GM18870 (cell line): ENCODE results near the gene RASSF1.
A peak's percentile ranks its signal among the peaks of the same experiment; 100 is the strongest.

Experiments used
- ATAC-seq: cut with Tn5 transposase; IDR thresholded peaks from one replicate; pipeline ENCODE4 v1.9.1; 2021; ENCODE audit warnings: moderate library complexity; ENCODE audit not compliant: unreplicated experiment

The RASSF1 gene

GRCh38 chr3:50369012-50369670 lies 28.5 kb upstream of the RASSF1 start:
- no peak for ATAC-seq

GRCh38 chr3:50365842-50366220 lies 25.2 kb upstream of the RASSF1 start:
- ATAC-seq = no peak

DNA sequence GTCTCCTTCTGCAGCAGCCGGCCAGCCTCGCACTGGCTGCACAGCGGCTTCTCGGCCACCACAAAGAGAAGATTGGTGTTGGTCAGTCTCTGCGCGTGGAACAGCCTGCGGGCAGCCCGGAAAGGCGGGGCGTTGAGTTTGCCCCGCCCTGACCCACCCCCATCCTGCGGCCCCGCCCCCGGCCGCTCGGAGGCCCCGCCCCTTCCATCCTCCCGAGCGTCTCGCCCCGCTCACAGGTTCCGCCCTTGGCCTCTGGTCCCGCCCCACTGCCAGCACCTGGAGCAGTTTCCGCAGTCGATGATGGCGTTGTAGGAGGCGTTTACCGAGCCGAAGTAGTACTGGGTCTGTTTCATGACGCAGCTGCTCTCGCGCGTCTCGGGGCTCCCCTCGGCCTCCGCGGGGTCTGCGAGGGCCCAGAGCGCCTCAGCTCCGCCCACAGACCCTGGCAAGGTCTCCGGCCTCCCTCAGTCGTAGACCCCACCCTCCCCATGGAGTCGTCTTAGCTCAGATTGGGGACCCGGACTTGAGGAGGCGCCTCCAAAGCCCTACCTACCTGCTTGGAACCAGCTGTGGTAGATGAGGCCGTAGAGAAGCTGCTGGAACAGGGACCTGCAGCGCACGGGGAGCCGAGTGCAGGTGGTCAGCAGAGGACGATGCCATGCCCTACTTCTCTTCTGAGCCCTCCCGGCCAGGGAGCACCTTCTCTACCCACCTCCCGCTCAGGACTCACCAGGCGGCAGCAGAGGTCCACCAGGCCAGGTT lies 24.6 kb upstream of the RASSF1 start:
- ATAC-seq = peak; percentile 62

DNA sequence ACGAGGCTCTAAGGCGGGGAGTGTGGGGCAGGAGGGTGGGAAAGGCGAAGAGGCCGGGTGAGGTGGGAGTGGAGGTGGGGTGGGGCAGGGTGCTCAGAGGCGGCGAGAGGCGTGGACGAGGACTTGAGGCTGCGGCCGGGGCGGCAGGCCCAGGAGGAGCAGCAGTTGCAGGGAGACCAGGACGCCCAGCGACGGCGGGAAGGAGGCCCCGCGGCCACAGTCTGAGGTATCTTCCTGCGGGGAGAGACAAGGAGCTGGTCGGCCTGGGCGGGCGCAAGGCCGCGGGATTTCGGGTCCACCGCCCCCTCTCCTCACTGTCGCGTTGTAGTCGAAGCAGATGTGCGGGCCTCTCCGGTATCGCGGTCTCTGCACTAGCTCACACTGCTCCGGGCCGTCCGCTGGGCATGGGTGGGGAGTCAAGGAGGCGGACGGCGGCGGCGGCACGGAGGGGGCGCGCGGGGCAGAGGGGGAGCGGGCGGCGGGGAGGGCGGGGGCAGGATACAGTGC lies 24.0 kb upstream of the RASSF1 start:
- ATAC-seq = no peak

DNA sequence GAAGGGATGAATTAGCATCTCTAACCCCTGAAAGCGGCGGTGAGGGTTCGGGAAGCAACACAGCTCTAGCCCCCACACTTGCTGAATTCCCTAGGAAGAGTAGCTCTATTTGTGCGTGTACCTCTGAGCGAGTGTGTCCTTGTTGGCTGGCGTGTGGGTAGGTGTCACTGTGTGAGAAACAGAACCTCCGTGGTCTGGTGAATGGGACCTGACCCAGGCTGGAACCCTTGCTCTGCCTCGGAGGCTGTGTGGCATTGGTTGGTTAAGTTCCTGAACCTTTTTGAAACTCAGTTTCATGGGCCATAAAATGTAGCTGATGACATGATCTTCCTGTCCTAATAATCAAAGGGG lies 19.1 kb upstream of the RASSF1 start:
- peak; percentile 12 for ATAC-seq

DNA sequence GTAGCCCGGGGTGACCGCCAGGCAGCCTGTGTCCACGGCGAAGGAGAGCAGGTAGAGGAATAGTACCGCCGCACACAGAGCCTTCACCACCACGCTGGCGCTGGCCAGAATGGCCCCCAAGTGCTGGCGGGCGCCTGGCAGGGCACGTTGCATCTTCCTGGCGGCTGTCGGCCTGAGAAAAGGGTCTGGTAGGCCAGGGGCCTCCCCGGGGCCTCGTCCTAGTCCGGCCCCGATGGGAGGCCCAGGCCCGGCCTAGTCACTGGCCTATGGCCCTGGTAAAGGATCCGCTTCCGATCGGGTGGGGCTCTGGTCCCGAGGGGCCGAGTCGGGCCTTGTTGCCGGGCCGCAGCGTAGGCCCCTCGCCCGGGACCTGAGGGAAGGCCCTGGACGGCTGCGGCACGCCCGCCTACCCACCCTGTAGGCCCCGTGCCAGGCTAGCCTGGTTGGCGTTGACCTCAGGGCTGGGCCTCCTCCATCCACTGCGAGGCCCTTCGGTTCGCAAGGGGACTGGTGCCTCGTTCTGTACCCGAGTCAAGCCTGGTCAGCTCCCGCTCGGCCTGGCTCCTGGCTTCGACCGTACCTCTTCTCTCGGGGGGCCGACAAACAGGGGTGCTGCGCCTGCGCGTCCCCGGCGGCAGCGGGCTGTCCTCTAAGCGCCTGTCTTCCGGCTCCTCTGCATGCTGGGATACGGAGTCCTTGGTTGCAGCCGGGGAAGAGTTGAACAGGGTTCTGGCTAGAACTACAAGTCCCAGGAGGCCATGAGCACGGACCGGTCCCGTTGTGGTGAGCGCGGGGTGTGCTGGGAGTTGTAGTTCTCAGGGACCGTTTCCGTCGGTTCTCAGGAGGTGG lies 18.5 kb upstream of the RASSF1 start, which contains the start of gene TMEM115:
TMEM115 (minus strand) TSS at position 611 of the 849 bp plus-strand sequence; CDS start at position 153, 458 bp downstream.
- peak; percentile 94 for ATAC-seq

DNA sequence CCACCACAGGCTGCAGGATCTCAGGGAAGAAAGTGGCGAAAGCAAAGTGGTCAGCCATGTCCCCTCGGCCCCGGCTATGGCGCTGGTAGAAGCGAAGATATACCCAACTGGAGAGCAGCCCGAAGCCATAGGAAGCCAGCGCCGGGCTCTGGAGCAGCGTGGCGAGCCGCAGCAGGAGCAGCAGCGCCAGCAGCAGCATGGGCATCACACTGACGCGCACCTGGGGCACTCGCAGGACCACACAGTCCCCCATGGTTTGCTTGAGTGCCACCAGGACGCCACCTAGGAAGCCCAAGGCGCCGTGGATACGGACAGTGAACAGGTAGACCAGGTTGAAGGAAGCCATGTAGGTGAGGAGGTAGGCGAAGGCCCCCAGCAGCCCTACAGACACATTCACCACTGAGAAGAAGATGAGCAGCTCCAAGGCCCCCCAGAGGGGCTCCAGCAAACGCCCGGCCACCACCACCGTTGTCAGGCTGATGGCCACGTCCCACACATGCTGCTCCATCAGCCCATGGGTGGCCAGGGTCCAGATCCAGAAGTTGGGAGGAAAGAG lies 17.8 kb upstream of the RASSF1 start:
- no peak for ATAC-seq

- no peak for ATAC-seq
These were observed 16.8 kb upstream of the RASSF1 start for GRCh38 chr3:50357481-50357880.

- no peak for ATAC-seq
These were observed 15.9 kb upstream of the RASSF1 start for GRCh38 chr3:50356553-50356952.

- no peak for ATAC-seq
These were observed 15.4 kb upstream of the RASSF1 start for GRCh38 chr3:50355829-50356552.

GRCh38 chr3:50354850-50355249 lies 14.2 kb upstream of the RASSF1 start:
- no peak for ATAC-seq

- ATAC-seq = no peak
These were observed 13.6 kb upstream of the RASSF1 start for GRCh38 chr3:50354186-50354764.

DNA sequence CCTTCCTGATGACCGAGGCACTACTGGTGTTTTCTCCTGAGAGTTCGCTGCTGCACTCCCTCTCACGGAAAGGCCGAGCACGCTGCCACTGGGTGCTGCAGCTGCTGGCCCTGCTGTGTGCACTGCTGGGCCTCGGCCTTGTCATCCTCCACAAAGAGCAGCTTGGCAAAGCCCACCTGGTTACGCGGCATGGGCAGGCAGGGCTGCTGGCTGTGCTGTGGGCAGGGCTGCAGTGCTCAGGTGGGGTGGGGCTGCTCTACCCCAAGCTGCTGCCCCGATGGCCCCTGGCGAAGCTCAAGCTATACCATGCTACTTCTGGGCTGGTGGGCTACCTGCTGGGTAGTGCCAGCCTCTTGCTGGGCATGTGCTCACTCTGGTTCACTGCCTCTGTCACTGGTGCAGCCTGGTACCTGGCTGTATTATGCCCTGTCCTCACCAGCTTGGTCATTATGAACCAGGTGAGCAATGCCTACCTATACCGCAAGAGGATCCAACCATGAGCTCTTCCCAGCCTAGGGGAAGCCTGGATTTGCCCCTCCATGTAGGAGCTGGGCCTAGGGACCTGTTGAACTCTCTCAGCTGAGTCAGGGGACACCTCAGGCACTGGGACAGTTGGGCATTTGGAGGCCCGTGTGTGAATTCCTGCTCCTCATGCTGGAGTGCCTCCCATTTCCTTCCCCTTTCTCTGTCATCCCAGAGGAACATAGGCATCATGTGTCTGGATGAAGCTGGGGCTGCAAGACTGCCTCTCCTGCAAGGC lies 12.8 kb upstream of the RASSF1 start:
- no peak for ATAC-seq

- no peak for ATAC-seq
These were observed 12.1 kb upstream of the RASSF1 start for GRCh38 chr3:50352781-50353180.

DNA sequence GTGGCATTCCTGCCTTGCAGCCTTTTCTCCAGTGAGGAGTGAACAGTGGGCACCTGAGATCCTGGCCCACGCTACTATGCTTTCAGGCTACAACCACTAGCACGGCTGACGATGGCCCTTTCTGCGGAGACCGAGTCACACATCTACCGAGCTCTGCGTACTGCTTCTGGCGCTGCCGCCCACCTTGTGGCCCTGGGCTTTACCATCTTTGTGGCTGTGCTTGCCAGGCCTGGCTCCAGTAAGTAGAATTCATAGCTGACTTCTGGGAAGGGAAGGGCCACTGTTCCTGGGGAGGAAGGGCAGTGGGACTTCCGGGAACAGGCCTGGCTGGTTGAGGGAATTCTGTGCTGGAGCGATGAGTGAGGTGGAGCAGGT lies 10.7 kb upstream of the RASSF1 start:
- ATAC-seq = no peak

DNA sequence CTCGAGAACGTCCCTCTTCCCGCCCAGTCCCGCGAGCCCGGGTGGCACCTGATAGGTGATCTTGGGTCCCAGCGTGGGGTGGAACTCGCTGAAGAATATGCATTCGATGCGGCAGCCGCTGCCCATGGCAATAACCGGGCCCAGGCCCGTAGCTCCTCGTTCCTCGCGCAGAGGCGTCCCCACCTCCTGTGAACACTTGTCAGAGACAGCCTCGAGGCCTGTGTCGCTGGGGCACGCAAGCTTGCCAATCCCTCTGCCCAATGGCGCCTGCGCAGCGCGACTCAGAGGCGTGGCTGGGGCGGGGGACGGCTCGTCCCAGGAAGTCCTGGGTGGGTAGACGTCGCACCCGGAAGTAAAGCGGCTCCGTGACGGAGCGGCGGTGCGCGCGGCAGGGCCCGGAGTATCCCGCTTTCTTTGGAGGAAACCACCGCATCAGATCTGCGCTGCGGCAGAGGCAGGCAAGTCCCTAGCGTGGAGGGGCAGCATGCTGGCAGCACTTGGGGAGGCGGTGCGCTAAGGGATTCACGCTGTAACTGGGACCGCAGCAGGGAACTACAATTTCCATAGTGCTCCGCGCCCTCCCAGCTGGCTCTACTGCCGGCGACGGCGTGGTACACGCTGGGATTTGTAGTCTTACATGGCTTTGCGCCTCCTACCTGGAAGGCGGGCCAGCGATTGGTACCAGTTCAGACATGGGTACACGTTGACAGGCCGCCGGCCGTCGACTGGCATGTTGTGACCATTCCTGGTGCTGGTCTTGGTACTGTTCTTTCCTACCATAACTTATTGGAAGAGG lies 10.1 kb upstream of the RASSF1 start, which contains the start of the genes CYB561D2 and NPRL2:
CYB561D2 (plus strand) TSS at position 336 of the 796 bp plus-strand sequence. CDS start 572 bp downstream, outside the sequence.
NPRL2 (minus strand) TSS at position 249 of the 796 bp plus-strand sequence; CDS start at position 126, 123 bp downstream.
- ATAC-seq = peak; percentile 75

DNA sequence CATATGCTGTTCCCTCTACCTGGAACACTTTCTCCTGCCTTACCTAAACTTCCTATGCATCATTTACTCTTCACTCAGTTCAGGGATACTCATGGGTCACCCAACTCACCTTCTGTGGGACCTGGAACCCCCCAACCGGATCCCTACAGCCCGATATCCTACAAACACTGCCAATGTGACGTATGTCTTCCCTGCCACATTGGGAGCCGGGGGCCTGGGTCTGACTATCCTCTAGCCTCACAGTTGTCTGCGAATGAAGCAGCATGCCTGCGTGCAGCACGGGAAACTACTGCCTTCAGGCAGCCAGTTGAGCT lies 9.5 kb upstream of the RASSF1 start:
- no peak for ATAC-seq

DNA sequence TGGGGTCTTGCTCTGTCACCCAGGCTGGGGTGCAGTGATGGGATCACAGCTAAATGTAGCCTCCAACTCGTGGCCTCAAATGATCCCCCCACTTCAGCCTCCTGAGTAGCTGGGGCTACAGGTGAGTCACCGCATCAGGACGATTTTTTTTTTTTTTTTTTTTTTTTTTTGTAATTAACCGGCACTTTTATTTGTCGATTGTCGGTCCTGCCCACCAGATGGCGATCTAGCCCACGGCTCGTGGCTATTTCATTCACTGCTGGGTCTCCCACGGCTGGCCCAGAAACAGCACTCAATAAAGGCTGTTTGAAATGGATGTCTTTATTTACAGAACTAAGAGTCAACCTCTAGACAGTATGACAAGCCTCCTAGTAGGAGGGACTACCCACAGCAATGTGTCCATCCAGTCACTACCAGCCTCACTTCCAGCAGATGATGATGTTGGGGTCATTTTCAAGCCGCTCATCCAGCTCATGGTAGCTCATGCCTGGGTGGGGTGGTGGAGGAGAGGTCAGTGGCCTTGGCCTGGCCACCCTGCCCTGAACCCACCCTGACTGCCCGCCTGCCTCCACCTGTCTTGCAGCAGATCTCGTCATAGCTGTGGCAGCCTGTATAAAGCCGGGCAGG lies 6.7 kb upstream of the RASSF1 start:
- ATAC-seq = no peak
